ENCODE measurements around the gene THSD7B.

THSD7B gene

GRCh38 chr2:136891100-136891499 is 125.8 kb downstream of the THSD7B start:
- TF ChIP-seq CTCF (conservative IDR thresholded peaks at IDR 0.05; ENCODE audit: low read depth, low read length), result no peak
- Histone ChIP-seq H3K27me3 (ENCODE audit: insufficient read depth, low read depth) (no peaks in the 10 kb centered on the region), H3K4me3 (IDR thresholded peaks at IDR 0.05; ENCODE audit: insufficient read depth, low read depth, low read length) (no peak overlapping the region), H3K79me2 (ENCODE audit: insufficient read depth, low read depth) (no peaks in the 10 kb centered on the region), H4K20me1 (ENCODE audit: insufficient read depth) (no peaks in the 10 kb centered on the region), H3K36me3 (ENCODE audit: insufficient read depth) (no peaks in the 10 kb centered on the region), H3K4me1 (ENCODE audit: low read depth, poor library complexity, severe bottlenecking) (no peaks in the 10 kb centered on the region), H3K27ac (no peak overlapping the region), H3K9ac (no peak overlapping the region), H3K4me2 (no peak overlapping the region), H2AFZ (ENCODE audit: low read depth) (no peak overlapping the region)

GRCh38 chr2:136894007-136894634 is 128.8 kb downstream of the THSD7B start:
- TF ChIP-seq CTCF (conservative IDR thresholded peaks at IDR 0.05; ENCODE audit: low read depth, low read length), result no peak
- no peaks in the 10 kb centered on the region for H3K27me3 ChIP-seq (ENCODE audit: insufficient read depth, low read depth)
- no peak overlapping the region for H3K4me3 ChIP-seq (IDR thresholded peaks at IDR 0.05; ENCODE audit: insufficient read depth, low read depth, low read length)
- H3K4me2 ChIP-seq, result no peak overlapping the region
- H4K20me1 ChIP-seq (ENCODE audit: insufficient read depth), result no peaks in the 10 kb centered on the region
- no peak overlapping the region for H3K9ac ChIP-seq
- no peaks in the 10 kb centered on the region for H3K4me1 ChIP-seq (ENCODE audit: low read depth, poor library complexity, severe bottlenecking)
- no peak overlapping the region for H3K27ac ChIP-seq
- H3K79me2 ChIP-seq (ENCODE audit: insufficient read depth, low read depth), result no peaks in the 10 kb centered on the region
- H2AFZ ChIP-seq (ENCODE audit: low read depth), result no peak overlapping the region
- H3K36me3 ChIP-seq (ENCODE audit: insufficient read depth), result no peaks in the 10 kb centered on the region

GRCh38 chr2:136901732-136902131 is 136.4 kb downstream of the THSD7B start:
- Histone ChIP-seq H4K20me1 (ENCODE audit: insufficient read depth) (no peaks in the 10 kb centered on the region), H3K4me3 (IDR thresholded peaks at IDR 0.05; ENCODE audit: insufficient read depth, low read depth, low read length) (no peak overlapping the region), H2AFZ (ENCODE audit: low read depth) (no peak overlapping the region), H3K27me3 (ENCODE audit: insufficient read depth, low read depth) (no peaks in the 10 kb centered on the region), H3K79me2 (ENCODE audit: insufficient read depth, low read depth) (no peaks in the 10 kb centered on the region), H3K27ac (no peak overlapping the region), H3K4me1 (ENCODE audit: low read depth, poor library complexity, severe bottlenecking) (no peaks in the 10 kb centered on the region), H3K4me2 (no peak overlapping the region), H3K36me3 (ENCODE audit: insufficient read depth) (no peaks in the 10 kb centered on the region), H3K9ac (no peak overlapping the region)
- TF ChIP-seq CTCF (conservative IDR thresholded peaks at IDR 0.05; ENCODE audit: low read depth, low read length), result no peak

- H3K9ac ChIP-seq, result no peak overlapping the region
- no peak overlapping the region for H2AFZ ChIP-seq (ENCODE audit: low read depth)
- no peaks in the 10 kb centered on the region for H4K20me1 ChIP-seq (ENCODE audit: insufficient read depth)
- H3K27ac ChIP-seq, result no peak overlapping the region
- TF ChIP-seq CTCF (conservative IDR thresholded peaks at IDR 0.05; ENCODE audit: low read depth, low read length), result no peak
- no peak overlapping the region for H3K4me2 ChIP-seq
- no peaks in the 10 kb centered on the region for H3K79me2 ChIP-seq (ENCODE audit: insufficient read depth, low read depth)
- no peaks in the 10 kb centered on the region for H3K4me1 ChIP-seq (ENCODE audit: low read depth, poor library complexity, severe bottlenecking)
- no peaks in the 10 kb centered on the region for H3K27me3 ChIP-seq (ENCODE audit: insufficient read depth, low read depth)
- no peak overlapping the region for H3K4me3 ChIP-seq (IDR thresholded peaks at IDR 0.05; ENCODE audit: insufficient read depth, low read depth, low read length)
- no peaks in the 10 kb centered on the region for H3K36me3 ChIP-seq (ENCODE audit: insufficient read depth)
These were observed 140.4 kb downstream of the THSD7B start for GRCh38 chr2:136905779-136906178.

Data from KMS-11 (cell line).